GM12878 (cell line): Measurements from ENCODE around the gene TENT4B. TPM values are rescaled to one million over a fixed set of nuclear protein-coding genes. Genes with fewer than 3 reads are reported as not detected.
A peak's percentile ranks its signal among the peaks of the same experiment; 100 is the strongest.

ENCODE experiments used
- ATAC-seq: fragments of 200-7000 bp; cut with Tn5 transposase; 3 replicates; pipeline ENCODE4 v1.9.1; 2020; ENCODE audit warnings: mild to moderate bottlenecking, moderate library complexity
- BruUV-seq: library from RNA; stranded (reverse); fragments of 400-500 nt; replicated peaks from 2 replicates; lab custom pipeline; 2021; lab: Mats Ljungman, UMichigan
- CTCF ChIA-PET: fragments of 300-600 bp; sonication (Branson Sonifier 250); formaldehyde crosslinking; extraction: SDS; loops from one replicate; lab custom pipeline; 2021; ENCODE audit warnings: inconsistent platforms; lab: Yijun Ruan, JAX
- POLR2A ChIA-PET: fragments of 350-600 bp; formaldehyde crosslinking; extraction: SDS; loops from one replicate; lab custom pipeline; 2021; ENCODE audit warnings: inconsistent platforms; lab: Charles Lee
- RAD21 ChIA-PET: fragments of 300-600 bp; sonication (Branson Sonifier 250); formaldehyde crosslinking; loops from one replicate; lab custom pipeline; 2023; ENCODE audit warnings: antibody characterized with exemption; ENCODE audit not compliant: unreplicated experiment; lab: Charles Lee
- SMC1A ChIA-PET: fragments of 300-600 bp; sonication (Branson Sonifier 250); formaldehyde crosslinking; loops from one replicate; lab custom pipeline; 2023; ENCODE audit not compliant: unreplicated experiment, uncharacterized antibody; lab: Charles Lee
- DNase-seq: peaks from one replicate; pipeline ENCODE4 v3.0.0-alpha.2; 2011; ENCODE audit warnings: low read depth, low spot score
- FAIRE-seq: peaks from 3 replicates; lab custom pipeline; 2011; peaks lifted over from hg19 to GRCh38; lab: Jason Lieb, UNC
- H2AFZ ChIP-seq: 2 replicates; pipeline ENCODE4 v1.6.0; 2011; ENCODE audit warnings: low read depth, low read length, control low read depth; ENCODE audit not compliant: control insufficient read depth
- H3K27ac ChIP-seq: 2 replicates; pipeline ENCODE4 v1.5.1; 2011; ENCODE audit warnings: control low read depth; ENCODE audit not compliant: control insufficient read depth, insufficient read depth
- H3K27me3 ChIP-seq, 2 experiments: replicated peaks in 1 of 2; 2 replicates each; pipeline versions ENCODE4 v1.6.0 to v1.6.1; 2011; ENCODE audit warnings: low read length in 1 of 2; ENCODE audit not compliant: control insufficient read depth in 2 of 2, insufficient read depth in 2 of 2
- H3K36me3 ChIP-seq, 2 experiments: 2 replicates each; pipeline ENCODE4 v1.5.1; 2011; ENCODE audit warnings: low read length in 1 of 2; ENCODE audit not compliant: control insufficient read depth in 2 of 2, insufficient read depth in 2 of 2
- H3K4me1 ChIP-seq: 2 replicates; pipeline ENCODE4 v1.6.1; 2011; ENCODE audit warnings: mild to moderate bottlenecking, low read length, moderate library complexity, mixed read lengths; ENCODE audit not compliant: control insufficient read depth, insufficient read depth
- H3K4me2 ChIP-seq: 2 replicates; pipeline ENCODE4 v1.6.0; 2011; ENCODE audit warnings: control low read depth; ENCODE audit not compliant: control insufficient read depth, insufficient read depth
- H3K4me3 ChIP-seq: fragments of 200-600 bp; sonication (generic); 2 replicates; pipeline ENCODE4 v1.5.1; 2016
- H3K79me2 ChIP-seq: 2 replicates; pipeline ENCODE4 v1.6.0; 2011; ENCODE audit warnings: low read length; ENCODE audit not compliant: control insufficient read depth, insufficient read depth
- H3K9ac ChIP-seq: 2 replicates; pipeline ENCODE4 v1.8.0; 2011; ENCODE audit warnings: low read length, control low read depth, mixed read lengths; ENCODE audit not compliant: control insufficient read depth, insufficient read depth
- H3K9me3 ChIP-seq: replicated peaks from 3 replicates; pipeline ENCODE4 v1.5.1; 2011; ENCODE audit warnings: mild to moderate bottlenecking, low read length; ENCODE audit not compliant: control insufficient read depth, insufficient read depth
- H4K20me1 ChIP-seq: 2 replicates; pipeline ENCODE4 v1.6.0; 2011; ENCODE audit not compliant: control insufficient read depth, insufficient read depth
- CEBPB ChIP-seq, 2 experiments: fragments of 150-350 bp in 1 of 2; IDR thresholded peaks; 2 replicates each; pipeline ENCODE4 v1.6.1; 2012 to 2014; ENCODE audit warnings: low read depth in 2 of 2, low read length in 2 of 2, borderline replicate concordance in 1 of 2, inconsistent platforms in 1 of 2
- POU2F2 ChIP-seq: IDR thresholded peaks from 3 replicates; pipeline ENCODE4 v1.6.1; 2011; ENCODE audit warnings: low read depth, mild to moderate bottlenecking, low read length, borderline replicate concordance
- TCF3 ChIP-seq: IDR thresholded peaks from 2 replicates; pipeline ENCODE4 v1.6.1; 2012; ENCODE audit warnings: low read depth, mild to moderate bottlenecking, low read length, borderline replicate concordance; ENCODE audit not compliant: insufficient read depth
- ZNF687 ChIP-seq: fragments of 450-650 bp; IDR thresholded peaks from 2 replicates; pipeline ENCODE4 v1.6.1; 2017; ENCODE audit warnings: mild to moderate bottlenecking, moderate library complexity
- WGBS: methylation state at CpG from one replicate; pipeline ENCODE4 v1.1.6; 2016; ENCODE audit warnings: low lambda C conversion rate; ENCODE audit not compliant: insufficient replicate concordance, insufficient coverage; ENCODE audit errors: missing lambda C conversion rate; 5-methylcytosine and 5-hydroxymethylcytosine counted together
- in situ Hi-C: fragments of 300-500 bp; cut with MboI; formaldehyde crosslinking; loops from 9 replicates; pipeline ENCODE4 v1.14.3; 2018; ENCODE audit warnings: mixed read lengths
- intact Hi-C: fragments of 100-400 bp; cut with micrococcal nuclease; formaldehyde crosslinking; loops from one replicate; pipeline ENCODE4 v1.14.2; 2022; ENCODE audit not compliant: unreplicated experiment
- polyA plus RNA-seq, 11 experiments: library from polyadenylated mRNA; depleted of rRNA in 4 of 11; unstranded in 6 of 11; stranded (reverse) in 5 of 11; fragments of >200 nt; fragmentation: Nextera tagmentation in 4 of 11; fragmentation: Illumina TruSeq in 1 of 11; extraction: Ambion mirVana in 4 of 11; extraction: Trizol in 1 of 11; gene quantifications; 1 replicate in 1 of 11; 2 replicates in 10 of 11; pipeline versions ENCODE4 v1.2.1 to v1.2.3, GENCODE V29; 2011 to 2016; ENCODE audit warnings: inconsistent platforms in 2 of 11, missing spikeins in 2 of 11, low read depth in 1 of 11
- total RNA-seq, 4 experiments: library from RNA; depleted of rRNA in 3 of 4; stranded (reverse); fragments of >200 nt in 3 of 4; fragmentation: Illumina TruSeq in 1 of 4; extraction: Trizol in 1 of 4; gene quantifications; 2 replicates each; pipeline versions ENCODE4 v1.2.1 to v1.2.3, GENCODE V29; 2013 to 2021

TENT4B gene
- total and polyA plus RNA-seq, 10 of the 15 experiments (the other 5 are each of a cell fraction or from before 2014, with no cell fraction given), result 4.4 to 16.7 (median 10.8) TPM

DNA sequence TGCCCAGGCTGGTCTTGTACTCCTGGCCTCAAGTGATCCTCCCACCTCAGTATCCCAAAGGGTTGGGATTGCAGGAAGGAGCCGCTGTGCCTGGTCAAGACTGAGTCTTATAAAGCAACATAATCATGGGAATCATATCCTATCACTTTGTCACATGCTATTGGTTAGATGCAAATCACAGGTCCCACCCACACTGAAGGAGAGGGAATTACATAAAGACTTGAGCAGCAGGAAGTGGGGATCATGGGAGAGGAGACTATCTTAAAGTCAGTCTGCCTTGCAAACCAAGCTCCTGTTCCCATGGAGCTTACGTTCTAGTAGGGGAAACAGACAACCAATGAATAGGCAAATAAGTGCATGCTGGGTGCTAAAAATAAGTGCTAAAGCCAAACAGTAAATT is 28.3 kb upstream of the TENT4B start:
- ChIA-PET RAD21 (interaction anchor here (0.6 to 1.0 kb wide), 2 partner anchors 10 to 56 kb away, joined by 3 read pairs; no protein-coding TSS in a partner anchor), SMC1A (interaction anchor here (1.1 to 1.3 kb wide), 2 partner anchors 39 to 231 kb away, joined by 3 read pairs; no protein-coding TSS in a partner anchor), CTCF (interaction anchor here (1.1 to 2.1 kb wide), 3 partner anchors 57 to 101 kb away, joined by 3 to 11 read pairs (median 4); no protein-coding TSS in a partner anchor), POLR2A (interaction anchor here (1.4 kb wide), 1 partner anchor 59 kb away, joined by 4 read pairs; the partner anchor contains the start of gene HEATR3)
- 63% methylated on average over 2 of the region's 2 CpGs for WGBS
- no peaks in the 10 kb centered on the region for H3K36me3 ChIP-seq
- BruUV-seq, result no TSS peak
- ATAC-seq (no peak), FAIRE-seq (no peak), DNase-seq (no peak)
- peak overlapping the region; percentile 28; the same call in 1 of the 2 replicates for H2AFZ ChIP-seq
- H3K4me3 ChIP-seq, result no peak overlapping the region
- no peaks in the 10 kb centered on the region for H3K79me2 ChIP-seq
- in situ Hi-C loops (no loop called here), intact Hi-C loops (no loop called here)
- no peaks in the 10 kb centered on the region for H4K20me1 ChIP-seq
- no peak overlapping the region for H3K27ac ChIP-seq
- H3K4me2 ChIP-seq, result no peak overlapping the region
- H3K27me3 ChIP-seq, result no peaks in the 10 kb centered on the region
- peaks cover 32% of the 10 kb centered on the region for H3K4me1 ChIP-seq
- no peak overlapping the region for H3K9ac ChIP-seq
- H3K9me3 ChIP-seq, result peaks cover 1% of the 10 kb centered on the region; the same call in 1 of the 3 replicates
- TF ChIP-seq ZNF687, result no peak
- no peak for TF ChIP-seq TCF3
- peak; percentile 36; the same call in 1 of the 3 replicates for TF ChIP-seq POU2F2
- TF ChIP-seq CEBPB (IDR thresholded peaks at IDR 0.05; ENCODE audit: borderline replicate concordance in 1 of 2, low read depth in 2 of 2, low read length in 2 of 2), result no peak
